CD4-positive, alpha-beta T cell treated with Interleukin-4 for 4 hours (primary cell): Measurements from ENCODE around the gene CDC26.
A peak's percentile ranks its signal among the peaks of the same experiment; 100 is the strongest.
"Not testable (repeated sequence)": the region's sequence is repeated elsewhere in the genome, so short reads cannot be mapped to it uniquely, and the experiment has no call there.

Experiments used
- DNase-seq: peaks from one replicate; pipeline ENCODE4 v3.0.0-alpha.2; 2020

Gene CDC26

GRCh38 chr9:113290052-113290607 lies 14.8 kb upstream of the CDC26 start:
- DNase-seq: no peak

DNA sequence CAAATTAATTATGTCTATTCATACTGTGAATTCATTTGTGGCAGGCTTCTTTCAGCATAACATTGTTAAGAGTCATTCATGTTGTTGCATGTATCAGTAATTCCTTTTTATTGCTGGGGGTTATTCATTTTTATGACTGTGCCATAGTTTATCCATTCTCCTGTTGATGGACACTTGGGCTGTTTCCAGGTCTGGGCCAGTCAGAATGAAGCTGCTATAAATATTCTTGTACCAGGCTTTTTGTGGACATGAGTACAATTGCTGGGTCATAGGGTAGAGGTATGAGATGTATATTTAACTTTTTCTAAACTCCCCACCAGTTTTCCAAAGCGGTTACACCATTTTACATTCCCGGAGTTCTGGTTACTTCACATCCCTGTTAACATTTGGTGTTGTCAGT lies 13.7 kb upstream of the CDC26 start:
- no peak for DNase-seq

- DNase-seq: no peak
Measured at GRCh38 chr9:113281356-113281755, 6.0 kb upstream of the CDC26 start.

- DNase-seq: no peak
Measured at GRCh38 chr9:113278840-113279239, 3.5 kb upstream of the CDC26 start.

- DNase-seq: peak; percentile 72
Measured at GRCh38 chr9:113274474-113275156, 757 bp downstream of the CDC26 start.

- no peak for DNase-seq
Measured at GRCh38 chr9:113269871-113270270, 5.5 kb downstream of the CDC26 start.

DNA sequence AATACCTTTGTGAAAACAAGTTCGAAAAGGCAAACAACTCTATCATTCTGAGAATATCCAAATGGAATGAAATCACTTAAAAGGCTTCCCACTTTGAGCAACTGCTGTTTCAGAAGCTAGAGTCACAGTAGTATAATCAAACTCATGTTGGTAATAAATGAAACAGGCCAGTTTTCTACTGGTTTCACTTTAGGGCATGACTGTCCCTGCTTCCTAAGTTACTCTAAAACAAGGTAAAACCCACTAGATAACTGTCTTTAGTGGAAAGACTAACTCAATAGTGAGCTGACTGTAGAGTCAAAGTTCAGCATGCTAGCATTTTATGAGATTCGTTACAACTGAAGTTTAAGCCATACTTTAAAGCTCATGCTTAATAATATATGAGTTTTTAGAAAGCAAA lies 6.0 kb downstream of the CDC26 start:
- DNase-seq: no peak

DNA sequence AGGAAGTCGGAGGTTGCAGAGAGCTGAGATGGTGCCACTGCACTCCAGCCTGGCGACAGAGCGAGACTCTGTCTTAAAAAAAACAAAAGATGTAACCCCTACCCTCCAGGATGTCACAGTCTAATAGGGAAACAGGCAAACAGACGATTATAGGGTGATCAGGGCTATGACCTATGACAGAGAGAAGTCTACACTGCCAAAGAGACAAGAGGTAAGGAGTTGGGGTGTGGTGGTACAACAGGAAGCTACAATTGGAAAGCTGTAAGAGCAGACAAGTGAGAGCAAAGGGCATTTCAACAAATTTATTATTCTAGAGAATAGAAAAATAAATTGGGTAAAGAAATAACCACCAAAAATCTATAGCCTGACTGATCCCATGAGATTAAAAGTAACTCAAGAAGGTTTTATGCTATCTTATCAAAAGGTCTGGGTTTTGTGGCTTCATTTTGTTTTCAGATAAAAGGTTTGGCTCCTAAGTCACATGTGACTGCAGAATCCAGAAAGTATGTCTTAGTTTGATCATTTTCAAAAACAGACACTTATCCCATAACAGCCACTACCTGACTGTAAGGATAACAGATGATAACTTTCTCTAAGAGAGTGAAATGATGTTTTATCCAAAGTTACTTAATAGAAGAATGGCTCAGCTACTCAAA lies 7.3 kb downstream of the CDC26 start:
- no peak for DNase-seq

DNA sequence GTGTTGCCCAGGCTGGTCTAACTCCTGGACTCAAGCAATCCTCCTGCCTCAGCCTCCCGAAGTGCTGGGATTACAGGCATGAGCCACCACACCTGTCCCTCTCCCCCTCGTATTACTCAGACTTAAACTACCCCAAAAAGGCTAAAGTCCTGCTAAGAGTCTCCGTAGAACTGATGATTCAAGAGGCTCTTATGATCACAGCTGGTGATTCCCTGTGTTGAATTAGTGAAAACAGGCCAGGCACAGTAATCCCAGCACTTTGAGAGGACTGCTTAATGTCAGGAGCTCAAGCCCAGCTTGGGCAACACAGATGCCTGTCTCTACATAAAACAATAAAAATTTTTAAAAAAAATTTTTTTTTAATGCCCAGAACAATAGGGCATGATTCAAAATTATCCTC lies 9.2 kb downstream of the CDC26 start:
- no peak for DNase-seq

- no peak for DNase-seq
Measured at GRCh38 chr9:113261917-113262671, 13.3 kb downstream of the CDC26 start.

DNA sequence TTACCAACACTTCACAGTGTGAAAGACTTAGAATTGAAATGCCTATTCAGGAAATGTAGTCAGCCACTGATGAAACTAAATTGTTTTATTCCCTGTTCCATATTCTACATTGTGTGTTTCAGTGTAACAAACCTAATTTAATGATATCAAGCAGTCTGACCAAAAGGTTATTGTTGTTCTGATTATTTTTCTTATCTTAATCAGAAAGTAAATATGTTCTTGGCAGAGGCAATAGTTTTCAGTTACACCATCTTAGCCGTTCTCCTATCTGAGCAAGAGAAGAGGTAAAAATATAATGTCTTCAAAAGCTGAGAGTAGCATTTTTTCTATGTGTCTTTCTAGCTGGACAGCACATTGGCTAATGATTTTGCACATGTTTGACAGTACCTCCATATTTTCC lies 17.1 kb downstream of the CDC26 start:
- DNase-seq: no peak

- DNase-seq: no peak
Measured at GRCh38 chr9:113257863-113258262, 17.5 kb downstream of the CDC26 start.

- no peak for DNase-seq
Measured at GRCh38 chr9:113255438-113255837, 19.9 kb downstream of the CDC26 start.

- DNase-seq: no peak
Measured at GRCh38 chr9:113254991-113255390, 20.4 kb downstream of the CDC26 start.

GRCh38 chr9:113250807-113251206 lies 24.6 kb downstream of the CDC26 start:
- DNase-seq: no peak

DNA sequence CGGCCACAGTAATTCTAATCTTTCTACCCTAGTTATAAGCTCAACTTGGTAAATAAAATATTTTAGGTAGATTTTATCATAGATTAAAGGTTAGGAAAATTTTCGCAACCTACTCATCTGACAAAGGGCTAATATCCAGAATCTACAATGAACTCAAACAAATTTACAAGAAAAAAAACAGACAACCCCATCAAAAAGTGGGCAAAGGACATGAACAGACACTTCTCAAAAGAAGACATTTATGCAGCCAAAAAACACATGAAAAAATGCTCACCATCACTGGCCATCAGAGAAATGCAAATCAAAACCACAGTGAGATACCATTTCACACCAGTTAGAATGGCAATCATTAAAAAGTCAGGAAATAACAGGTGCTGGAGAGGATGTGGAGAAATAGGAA lies 25.7 kb downstream of the CDC26 start:
- not testable (repeated sequence) for DNase-seq

- DNase-seq: no peak
Measured at GRCh38 chr9:113247640-113248039, 27.7 kb downstream of the CDC26 start.

GRCh38 chr9:113246928-113247327 lies 28.4 kb downstream of the CDC26 start:
- no peak for DNase-seq

GRCh38 chr9:113245894-113246293 lies 29.5 kb downstream of the CDC26 start:
- no peak for DNase-seq

DNA sequence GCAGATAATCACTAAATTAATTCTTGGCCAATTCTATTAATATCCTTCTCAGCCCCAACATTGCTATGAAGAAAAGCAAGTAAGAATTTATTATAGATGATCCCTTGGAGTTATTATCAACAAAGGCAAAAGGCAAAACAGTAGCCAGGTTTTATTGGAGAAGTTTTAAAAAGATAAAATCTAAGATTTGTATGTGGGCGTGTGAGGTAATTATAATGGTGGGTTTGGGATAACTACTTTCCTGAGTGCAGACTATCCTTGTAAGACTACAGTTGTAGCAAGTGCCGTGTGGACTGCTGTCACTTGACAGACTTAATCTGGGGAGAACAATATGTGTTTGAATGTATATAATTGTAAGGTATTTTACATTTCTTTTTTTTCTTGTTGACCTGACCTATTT lies 30.8 kb downstream of the CDC26 start:
- no peak for DNase-seq

GRCh38 chr9:113241161-113241560 lies 34.2 kb downstream of the CDC26 start:
- DNase-seq: no peak

DNA sequence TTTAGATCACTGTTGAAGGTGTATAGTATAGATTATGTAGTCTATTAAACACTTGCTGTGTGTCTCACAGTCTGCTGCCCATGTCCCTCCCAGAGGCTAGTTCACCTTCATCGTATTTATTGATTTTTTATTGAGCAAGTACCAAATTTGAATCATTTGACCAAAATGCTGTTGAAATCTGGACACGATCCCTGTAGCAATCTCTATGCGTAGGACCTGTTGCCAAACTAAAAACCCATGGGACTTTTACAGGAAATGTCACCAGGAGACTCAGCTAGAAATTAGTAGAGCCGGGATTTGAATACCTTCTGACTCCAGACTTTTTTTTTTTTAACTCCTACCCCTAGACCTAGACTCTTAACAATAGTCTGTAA lies 36.5 kb downstream of the CDC26 start:
- no peak for DNase-seq

DNA sequence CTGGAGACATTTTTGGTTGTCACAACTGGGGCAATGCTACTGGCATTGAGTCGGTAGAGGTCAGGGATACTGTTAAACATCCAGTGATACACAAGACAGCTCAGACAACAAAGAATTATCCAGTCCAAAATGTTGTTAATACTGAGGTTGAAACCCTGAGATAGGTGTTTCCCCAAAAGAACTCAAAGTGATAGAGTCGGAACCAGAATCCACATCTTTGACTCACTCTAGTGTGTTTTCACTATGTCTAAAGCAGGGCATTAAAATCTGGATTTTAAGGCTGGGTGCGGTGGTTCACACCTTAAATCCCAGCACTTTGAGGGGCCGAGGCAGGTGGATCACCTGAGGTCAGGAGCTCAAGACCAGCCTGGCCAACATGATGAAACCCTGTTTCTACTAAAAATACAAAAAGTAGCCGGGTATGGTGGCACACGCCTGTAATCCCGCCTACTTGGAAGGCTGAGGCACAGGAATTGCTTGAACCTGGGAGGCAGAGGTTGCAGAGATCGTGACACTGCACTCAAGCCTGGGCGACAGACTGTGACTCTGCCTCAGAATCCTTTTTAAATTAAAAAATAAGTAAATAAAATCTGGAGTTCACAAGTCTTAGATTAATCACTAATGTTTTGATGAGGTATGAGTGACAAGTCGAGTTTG lies 37.0 kb downstream of the CDC26 start:
- DNase-seq: no peak
